ENCODE measurements around the gene COL27A1.

Gene COL27A1

GRCh38 chr9:114155263-114155994 is at the start of gene COL27A1:
TSS of gene COL27A1 (plus strand) at chr9:114155537. CDS start at chr9:114155951, 414 bp downstream.
- peak; percentile 71 for DNase-seq (ENCODE audit: low read depth)

DNA sequence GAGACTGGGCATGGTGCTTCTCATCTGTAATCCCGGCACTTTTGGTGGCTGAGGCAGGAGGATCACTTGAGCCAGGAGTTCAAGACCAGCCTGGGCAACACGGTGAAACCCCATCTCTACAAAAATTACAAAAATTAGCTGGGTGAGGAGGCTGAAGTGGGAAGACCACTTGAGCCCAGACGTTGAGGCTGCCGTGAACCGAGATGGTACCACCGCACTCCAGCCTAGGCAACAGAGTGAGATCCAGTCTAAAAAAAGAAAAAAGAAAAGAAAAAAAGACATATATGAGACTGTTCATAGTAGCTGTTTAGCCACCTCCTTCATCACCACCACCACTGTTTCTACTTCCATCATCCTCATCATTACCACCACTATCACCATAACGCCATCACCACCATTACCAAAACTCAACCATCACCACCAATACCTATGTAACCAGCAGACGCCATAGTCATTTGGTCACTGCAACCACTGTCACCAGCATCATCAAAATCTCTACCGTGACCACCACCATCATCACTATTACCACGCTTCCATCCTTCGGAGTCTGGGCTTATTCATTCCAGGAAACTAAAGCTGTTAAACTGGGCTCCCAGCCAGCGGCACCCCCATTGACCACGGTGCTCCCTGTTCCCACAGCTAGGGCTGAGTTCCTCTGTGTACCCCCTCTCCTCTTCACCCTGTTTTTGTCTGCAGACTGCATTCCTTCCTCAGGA is 47.9 kb upstream of the COL27A1 start:
- no peak for DNase-seq (ENCODE audit: low read depth)

DNA sequence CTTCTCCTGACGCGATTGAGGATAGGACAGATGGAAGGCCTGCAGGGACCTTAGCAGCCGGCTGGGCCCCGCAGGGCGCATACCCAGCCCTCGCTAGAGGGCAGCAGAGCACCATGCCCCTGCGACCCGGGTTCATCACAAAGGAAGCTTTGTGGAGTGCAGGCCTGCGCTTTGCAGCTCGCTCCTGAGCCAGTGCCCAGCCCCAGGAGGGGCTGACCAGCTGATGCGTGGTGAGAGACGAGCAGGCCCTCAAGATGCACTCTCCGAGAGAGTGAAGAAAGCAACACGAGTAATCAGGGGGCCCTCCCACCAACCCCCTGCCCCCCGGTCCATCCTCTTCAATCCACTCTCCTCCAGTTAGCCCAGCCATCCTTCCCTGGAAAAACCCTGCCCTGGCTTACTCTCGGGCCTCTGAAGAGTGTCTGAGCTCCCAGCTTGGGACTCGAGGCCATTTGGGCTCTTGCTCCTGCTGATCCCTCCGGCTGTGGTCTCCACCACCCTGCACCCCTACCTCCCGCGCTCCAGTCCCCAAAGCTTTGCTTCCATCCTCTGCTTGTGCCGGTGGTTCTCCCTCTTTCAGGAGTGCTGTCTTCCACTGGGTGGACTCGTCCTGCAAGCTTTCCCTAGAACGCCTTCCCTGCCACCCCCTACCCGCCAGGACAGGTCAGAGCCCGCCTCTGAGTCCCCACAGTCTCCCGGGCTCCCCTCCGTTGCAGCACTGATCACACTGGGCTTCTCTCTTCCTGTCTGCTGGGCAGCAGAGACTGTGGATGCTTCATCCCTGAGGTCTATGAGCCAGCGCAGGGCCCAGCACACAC is 47.1 kb upstream of the COL27A1 start:
- DNase-seq (ENCODE audit: low read depth), result peak; percentile 30

GRCh38 chr9:114109124-114109523 is 46.2 kb upstream of the COL27A1 start:
- no peak for DNase-seq (ENCODE audit: low read depth)

GRCh38 chr9:114110180-114110579 is 45.2 kb upstream of the COL27A1 start:
- DNase-seq (ENCODE audit: low read depth), result no peak

DNA sequence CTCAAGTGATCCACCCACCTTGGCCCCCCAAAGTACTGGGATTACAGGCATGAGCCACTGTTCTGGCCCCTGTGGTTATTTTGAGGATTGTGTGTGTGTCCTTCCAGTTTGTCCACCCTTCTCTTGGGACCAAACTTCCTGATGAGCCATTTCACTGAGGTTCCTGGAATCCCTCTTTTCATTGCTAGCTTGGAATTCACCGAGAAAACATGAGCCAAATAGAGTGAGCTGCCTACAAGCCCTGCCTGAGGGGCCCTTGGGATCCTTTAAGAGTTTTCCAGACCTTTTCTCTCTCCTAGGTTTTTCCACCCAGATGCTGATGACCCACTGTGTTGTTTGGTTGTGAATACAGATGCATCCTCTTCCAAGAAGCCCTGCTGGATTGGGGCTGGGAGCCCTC is 43.0 kb upstream of the COL27A1 start:
- no peak for DNase-seq (ENCODE audit: low read depth)

GRCh38 chr9:114112778-114113584 is 42.4 kb upstream of the COL27A1 start:
- no peak for DNase-seq (ENCODE audit: low read depth)

GRCh38 chr9:114114364-114114763 is 41.0 kb upstream of the COL27A1 start:
- no peak for DNase-seq (ENCODE audit: low read depth)

DNA sequence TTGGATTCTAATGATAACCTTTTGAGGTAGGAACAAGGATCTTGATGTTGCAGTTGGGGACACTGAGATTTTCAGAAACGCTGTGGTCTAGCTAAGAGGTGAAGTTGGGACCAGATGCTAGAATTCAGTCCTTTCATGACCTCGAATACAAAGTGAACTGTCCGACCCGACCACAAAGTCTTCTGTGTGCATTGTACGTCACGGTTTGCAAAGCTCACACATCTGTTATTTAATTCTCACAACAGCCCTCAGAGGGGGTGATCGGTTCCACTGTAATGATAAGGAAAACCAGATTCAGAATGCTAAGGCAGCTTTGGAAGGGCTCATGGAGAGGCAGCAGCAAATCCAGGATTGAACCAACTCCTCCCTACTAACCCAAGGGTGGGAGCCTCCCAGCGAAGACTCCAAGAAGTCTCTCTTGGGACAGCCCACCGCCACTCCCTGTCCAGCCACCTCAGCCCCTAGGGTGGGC is 39.6 kb upstream of the COL27A1 start:
- no peak for DNase-seq (ENCODE audit: low read depth)

DNA sequence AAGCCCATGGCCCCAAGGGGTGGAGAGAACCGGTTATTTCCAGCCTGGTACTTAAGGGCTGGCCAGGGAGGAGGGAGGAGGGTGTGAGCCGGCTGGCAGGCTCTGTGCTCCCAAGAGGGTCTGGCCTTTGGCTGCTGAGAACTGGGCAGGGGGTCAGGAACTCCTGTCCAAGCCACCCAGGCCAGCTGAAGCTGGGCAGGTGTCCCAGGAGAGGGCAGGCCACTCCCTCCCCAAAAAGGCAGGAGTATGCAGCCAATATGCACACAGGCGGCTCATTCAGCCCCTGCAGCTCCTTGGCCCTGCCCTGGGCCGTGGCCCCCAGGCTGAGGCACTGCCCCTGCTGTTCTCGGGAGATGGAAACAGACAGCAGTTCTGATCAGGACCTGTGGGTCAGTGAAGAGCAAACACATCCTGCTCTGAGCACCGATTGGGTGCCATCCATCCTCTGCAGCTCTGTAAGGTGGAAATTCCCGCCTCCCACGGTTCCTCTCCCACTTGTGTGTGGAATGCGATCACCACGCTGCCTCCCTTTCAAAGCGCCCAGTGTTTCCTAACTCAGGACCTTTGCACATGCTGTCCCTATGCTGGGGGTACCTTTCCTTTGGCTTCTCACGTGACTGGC is 39.1 kb upstream of the COL27A1 start:
- DNase-seq (ENCODE audit: low read depth), result no peak

- no peak for DNase-seq (ENCODE audit: low read depth)
Observed at GRCh38 chr9:114117614-114117995, 37.7 kb upstream of the COL27A1 start.

GRCh38 chr9:114117996-114118830 is 37.1 kb upstream of the COL27A1 start:
- no peak for DNase-seq (ENCODE audit: low read depth)

DNA sequence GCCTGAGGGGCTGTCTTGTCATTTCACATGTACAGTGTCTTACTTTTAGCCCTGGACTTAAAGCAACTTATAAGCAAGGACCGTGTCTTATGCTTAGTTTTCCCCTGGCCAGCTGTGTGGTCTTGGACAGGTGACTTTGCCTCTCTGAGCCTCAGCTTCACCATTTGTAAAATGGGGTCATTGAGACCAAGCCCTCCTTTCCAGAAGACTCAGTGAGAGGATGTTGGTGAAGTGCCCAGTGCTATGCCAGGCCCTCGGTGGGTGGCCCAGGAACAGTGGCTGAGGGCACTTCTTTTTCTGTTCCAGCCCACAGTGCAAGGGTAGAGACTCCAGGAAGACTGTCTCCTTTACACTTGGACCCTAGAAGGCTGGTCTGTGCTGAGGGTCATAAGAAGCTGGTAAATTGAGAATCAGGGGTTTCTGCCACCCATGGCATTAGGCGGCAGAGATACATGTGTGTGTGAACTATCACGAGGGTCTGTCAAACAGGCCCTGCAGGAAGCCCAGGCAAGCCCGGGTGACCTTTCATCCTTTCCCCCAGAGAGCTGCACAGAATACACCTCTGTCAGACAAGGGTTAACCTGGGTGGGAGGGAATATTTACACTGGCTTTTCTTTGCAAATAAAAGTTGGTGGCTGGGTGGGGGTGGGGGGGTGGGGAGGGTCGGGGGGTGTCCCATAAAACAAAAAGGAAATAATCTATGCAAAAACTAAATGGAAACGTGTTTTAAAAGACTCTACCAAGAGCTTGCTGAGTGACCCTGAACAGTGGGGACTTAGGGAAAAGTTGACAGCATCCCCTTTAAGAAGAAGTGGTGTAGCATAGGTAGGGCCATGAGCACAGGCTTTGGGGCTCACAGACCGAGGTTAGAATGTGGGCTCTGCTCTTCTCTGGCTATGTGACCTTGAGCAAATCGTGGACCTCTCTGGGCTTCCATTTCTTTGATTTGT is 35.8 kb upstream of the COL27A1 start:
- DNase-seq (ENCODE audit: low read depth), result no peak

GRCh38 chr9:114120192-114121014 is 34.9 kb upstream of the COL27A1 start:
- no peak for DNase-seq (ENCODE audit: low read depth)

DNA sequence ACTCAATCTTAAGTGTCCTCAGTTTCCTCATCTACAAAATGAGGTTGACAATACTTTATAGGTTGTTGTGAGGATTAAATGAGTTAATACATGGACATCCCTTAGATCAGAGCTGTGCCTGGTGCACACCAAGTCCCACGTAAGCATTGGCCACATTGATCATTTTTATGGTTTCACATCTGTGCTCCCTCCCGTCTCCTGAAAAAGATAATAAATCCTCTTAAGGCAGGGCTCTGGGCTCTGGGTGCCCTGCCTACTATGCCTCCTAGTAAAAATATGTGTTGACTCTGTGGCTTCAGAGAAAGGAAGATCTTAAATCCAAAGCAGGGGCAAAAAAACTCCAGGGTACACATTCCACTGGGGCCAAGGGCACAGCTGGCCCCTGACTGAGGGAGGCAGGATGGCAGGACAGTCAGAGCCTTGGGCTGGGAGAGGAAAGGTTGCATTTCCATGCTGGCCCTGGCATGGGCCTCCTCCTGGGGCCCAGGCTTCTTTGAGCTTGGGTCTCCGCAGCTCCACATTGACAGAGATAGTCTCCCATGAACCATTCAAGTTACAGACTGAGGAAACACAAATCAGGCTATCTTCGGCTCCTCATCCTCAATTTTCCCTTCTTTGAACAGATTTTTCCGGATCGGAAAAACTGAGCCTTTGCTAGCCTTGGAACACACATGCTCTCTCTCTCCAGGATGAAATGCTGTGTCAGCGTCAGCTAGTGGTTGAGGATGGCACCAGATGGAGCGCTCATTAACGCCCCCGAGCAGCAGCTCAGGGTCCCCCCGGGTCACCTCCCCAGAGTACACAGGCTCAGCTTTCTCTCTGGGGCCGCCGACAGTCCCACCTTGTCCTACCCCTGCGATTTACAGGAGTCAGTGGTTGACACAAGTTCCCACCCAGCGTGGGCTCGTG is 33.9 kb upstream of the COL27A1 start:
- DNase-seq (ENCODE audit: low read depth), result no peak

DNA sequence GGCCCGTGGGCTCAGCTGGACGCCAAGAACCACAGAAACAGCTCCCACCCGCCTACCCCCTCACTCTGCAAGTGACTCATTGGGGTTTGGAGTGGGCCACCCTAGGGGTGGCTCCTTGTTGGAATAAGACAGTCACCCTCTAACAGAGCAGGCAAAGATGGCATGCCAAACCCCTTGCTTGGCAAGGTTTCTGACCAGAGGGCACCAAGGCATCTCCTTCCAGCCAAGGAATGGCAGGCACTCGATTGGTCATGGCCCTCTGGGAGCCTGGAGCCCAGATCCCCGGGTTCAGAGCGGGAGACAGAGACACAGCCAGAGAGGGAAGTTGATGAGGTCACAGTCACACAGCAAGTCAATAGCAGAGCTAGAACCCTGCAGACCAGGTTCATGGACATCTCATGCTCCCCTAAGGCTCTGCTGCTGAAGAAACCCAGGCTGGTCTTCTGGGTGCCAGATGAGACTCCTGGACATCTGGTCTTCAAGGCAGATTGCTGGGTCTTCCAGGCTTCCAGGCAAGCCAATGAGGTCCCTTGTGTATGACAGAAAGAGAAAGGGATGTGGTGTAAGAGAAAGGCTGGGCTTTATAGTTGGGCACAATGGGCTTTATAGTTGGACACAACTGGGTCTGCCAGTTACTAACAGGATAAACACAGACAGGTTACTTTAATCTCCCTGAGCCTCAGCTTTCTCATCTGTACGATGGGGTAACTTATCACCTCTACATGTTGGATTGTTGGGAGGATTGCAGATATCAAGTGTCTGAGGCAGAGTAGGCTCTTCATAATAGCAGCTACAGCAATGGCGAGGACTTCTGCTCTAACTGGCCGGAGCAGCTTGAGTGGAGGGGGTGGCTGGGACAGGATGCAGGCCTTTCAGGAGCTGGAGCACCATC is 33.0 kb upstream of the COL27A1 start:
- no peak for DNase-seq (ENCODE audit: low read depth)
